GM10248 (cell line): ENCODE measurements around the gene POLD4.

Source experiments
- CTCF ChIA-PET: fragments of 300-600 bp; sonication (Branson Sonifier 250); formaldehyde crosslinking; extraction: SDS; loops from one replicate; lab custom pipeline; 2021; ENCODE audit warnings: antibody characterized with exemption; lab: Yijun Ruan, JAX
- POLR2A ChIA-PET: fragments of 350-650 bp; sonication (Branson Sonifier 250); formaldehyde crosslinking; extraction: SDS; loops from one replicate; lab custom pipeline; 2020; ENCODE audit warnings: antibody characterized with exemption; lab: Yijun Ruan, JAX
- DNase-seq: peaks from one replicate; pipeline ENCODE4 v3.0.0; 2012; ENCODE audit errors: extremely low spot score
- CTCF ChIP-seq: IDR thresholded peaks from 2 replicates; pipeline ENCODE4 v1.5.1; 2012; ENCODE audit warnings: mild to moderate bottlenecking, low read depth; ENCODE audit errors: extremely low read depth, missing control alignments, control extremely low read depth

POLD4 gene

GRCh38 chr11:67315325-67315909 is 37.9 kb downstream of the POLD4 start:
- TF ChIP-seq CTCF, result no peak
- ChIA-PET POLR2A (no interaction called here), CTCF (interaction anchor here (1.0 to 9.1 kb wide), 4 partner anchors 28 to 261 kb away, joined by 3 to 124 read pairs (median 14); partner anchors contain the start of gene ANKRD13D)
- no peak for DNase-seq

- ChIA-PET CTCF (interaction anchor here (1.0 to 9.1 kb wide), 7 partner anchors 13 to 259 kb away, joined by 3 to 124 read pairs (median 4); no protein-coding TSS in a partner anchor), POLR2A (no interaction called here)
- DNase-seq, result no peak
- TF ChIP-seq CTCF, result no peak
Observed at GRCh38 chr11:67314218-67314617, 39.1 kb downstream of the POLD4 start.

- ChIA-PET CTCF (interaction anchor here (1.0 to 9.1 kb wide), 6 partner anchors 12 to 69 kb away, joined by 4 to 124 read pairs (median 5); no protein-coding TSS in a partner anchor), POLR2A (no interaction called here)
- TF ChIP-seq CTCF, result no peak
- DNase-seq, result no peak
Observed at GRCh38 chr11:67313125-67313890, 40.0 kb downstream of the POLD4 start.

GRCh38 chr11:67312187-67313021 is 40.9 kb downstream of the POLD4 start:
- no peak for DNase-seq
- TF ChIP-seq CTCF, result no peak
- POLR2A ChIA-PET, result no interaction called here
- CTCF ChIA-PET, result interaction anchor here (1.6 to 9.1 kb wide), 3 partner anchors 39 to 70 kb away, joined by 6 to 124 read pairs (median 7); no protein-coding TSS in a partner anchor

GRCh38 chr11:67311556-67312082 is 41.7 kb downstream of the POLD4 start:
- no peak for DNase-seq
- ChIA-PET CTCF (interaction anchor here (1.4 kb wide), 1 partner anchor 40 kb away, joined by 4 read pairs; no protein-coding TSS in a partner anchor), POLR2A (no interaction called here)
- no peak for TF ChIP-seq CTCF
